Body of pancreas (tissue), 4 donors: ENCODE data around the gene TJP1.

Source experiments
- POLR2A ChIP-seq, 3 donors: fragments of 450-650 bp; IDR thresholded peaks; one replicate each; pipeline ENCODE4 v1.6.1; 2016; ENCODE audit warnings: antibody characterized with exemption in 3 of 3, mild to moderate bottlenecking in 2 of 3
- TF ChIP-seq, protein P1 (sequence below), 7 experiments: fragments of 450-650 bp in 4 of 7; fragments of 200-600 bp in 3 of 7; sonication (generic) in 3 of 7; IDR thresholded peaks; one replicate each; pipeline ENCODE4 v1.5.1; 2016 to 2019; ENCODE audit warnings: antibody characterized with exemption in 7 of 7

DNA sequence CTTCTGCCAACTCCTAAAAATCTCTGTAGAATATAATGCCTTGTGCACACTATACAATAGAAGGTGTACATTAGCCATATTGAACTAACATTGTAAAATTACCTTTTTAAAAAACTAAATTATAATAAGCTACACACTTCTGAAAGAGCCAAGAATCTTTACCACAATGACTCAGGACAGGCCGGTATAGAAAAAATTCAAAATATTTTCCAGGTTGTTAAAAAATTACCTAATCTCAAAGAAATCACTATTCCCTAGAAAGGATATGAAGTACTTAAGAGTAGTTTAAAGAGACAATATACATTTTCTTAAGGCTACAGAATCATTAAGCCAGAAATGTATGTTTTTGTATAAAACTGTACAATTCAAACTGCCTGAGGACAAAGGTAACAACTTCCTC is 48.5 kb downstream of the TJP1 start:
- TF ChIP-seq, protein P1, sequence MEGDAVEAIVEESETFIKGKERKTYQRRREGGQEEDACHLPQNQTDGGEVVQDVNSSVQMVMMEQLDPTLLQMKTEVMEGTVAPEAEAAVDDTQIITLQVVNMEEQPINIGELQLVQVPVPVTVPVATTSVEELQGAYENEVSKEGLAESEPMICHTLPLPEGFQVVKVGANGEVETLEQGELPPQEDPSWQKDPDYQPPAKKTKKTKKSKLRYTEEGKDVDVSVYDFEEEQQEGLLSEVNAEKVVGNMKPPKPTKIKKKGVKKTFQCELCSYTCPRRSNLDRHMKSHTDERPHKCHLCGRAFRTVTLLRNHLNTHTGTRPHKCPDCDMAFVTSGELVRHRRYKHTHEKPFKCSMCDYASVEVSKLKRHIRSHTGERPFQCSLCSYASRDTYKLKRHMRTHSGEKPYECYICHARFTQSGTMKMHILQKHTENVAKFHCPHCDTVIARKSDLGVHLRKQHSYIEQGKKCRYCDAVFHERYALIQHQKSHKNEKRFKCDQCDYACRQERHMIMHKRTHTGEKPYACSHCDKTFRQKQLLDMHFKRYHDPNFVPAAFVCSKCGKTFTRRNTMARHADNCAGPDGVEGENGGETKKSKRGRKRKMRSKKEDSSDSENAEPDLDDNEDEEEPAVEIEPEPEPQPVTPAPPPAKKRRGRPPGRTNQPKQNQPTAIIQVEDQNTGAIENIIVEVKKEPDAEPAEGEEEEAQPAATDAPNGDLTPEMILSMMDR (IDR thresholded peaks at IDR 0.05) = no peak
- TF ChIP-seq POLR2A (IDR thresholded peaks at IDR 0.05) = no peak
